GM13977 (cell line): ENCODE measurements around the gene STXBP4.

ENCODE experiments used
- DNase-seq: peaks from one replicate; pipeline ENCODE4 v3.0.0; 2012; ENCODE audit warnings: low spot score
- CTCF ChIP-seq: IDR thresholded peaks from 2 replicates; pipeline ENCODE4 v1.5.1; 2012; ENCODE audit warnings: mild to moderate bottlenecking, control low read depth; ENCODE audit not compliant: insufficient read depth; ENCODE audit errors: extremely low read depth, missing control alignments
- in situ Hi-C: fragments of 300-500 bp; cut with MboI; formaldehyde crosslinking; loops from one replicate; pipeline ENCODE4 v1.12.0; 2022; ENCODE audit warnings: low sequenced_read_pairs, low pct_unique_long_range_greater_than_20kb, mixed read lengths, inconsistent platforms; ENCODE audit not compliant: unreplicated experiment

The STXBP4 gene

GRCh38 chr17:55154101-55154500 lies 185.5 kb downstream of the STXBP4 start:
- in situ Hi-C loops: no loop called here
- DNase-seq: no peak
- TF ChIP-seq CTCF: no peak

- no peak for TF ChIP-seq CTCF
- in situ Hi-C loops: no loop called here
- no peak for DNase-seq
Observed at GRCh38 chr17:55155856-55156560, 187.4 kb downstream of the STXBP4 start.

GRCh38 chr17:55157165-55157564 lies 188.6 kb downstream of the STXBP4 start:
- no peak for DNase-seq
- in situ Hi-C loops: no loop called here
- no peak for TF ChIP-seq CTCF

GRCh38 chr17:55158439-55158838 lies 189.9 kb downstream of the STXBP4 start:
- in situ Hi-C loops: no loop called here
- no peak for TF ChIP-seq CTCF
- no peak for DNase-seq

- in situ Hi-C loops: no loop called here
- no peak for DNase-seq
- TF ChIP-seq CTCF: no peak
Observed at GRCh38 chr17:55159251-55159650, 190.7 kb downstream of the STXBP4 start.

- TF ChIP-seq CTCF: no peak
- no peak for DNase-seq
- in situ Hi-C loops: no loop called here
Observed at GRCh38 chr17:55160501-55160900, 191.9 kb downstream of the STXBP4 start.
